IPS-NIHi7 (cell line): Measurements from ENCODE around the gene PAXX.

Experiments used
- DNase-seq: peaks from one replicate; pipeline ENCODE4 v3.0.0; 2012; ENCODE audit warnings: mixed read lengths; ENCODE audit errors: extremely low spot score

PAXX gene

GRCh38 chr9:136953771-136954269 lies 38.4 kb upstream of the PAXX start:
- no peak for DNase-seq

- no peak for DNase-seq
Observed at GRCh38 chr9:136954270-136955083, 37.7 kb upstream of the PAXX start.

DNA sequence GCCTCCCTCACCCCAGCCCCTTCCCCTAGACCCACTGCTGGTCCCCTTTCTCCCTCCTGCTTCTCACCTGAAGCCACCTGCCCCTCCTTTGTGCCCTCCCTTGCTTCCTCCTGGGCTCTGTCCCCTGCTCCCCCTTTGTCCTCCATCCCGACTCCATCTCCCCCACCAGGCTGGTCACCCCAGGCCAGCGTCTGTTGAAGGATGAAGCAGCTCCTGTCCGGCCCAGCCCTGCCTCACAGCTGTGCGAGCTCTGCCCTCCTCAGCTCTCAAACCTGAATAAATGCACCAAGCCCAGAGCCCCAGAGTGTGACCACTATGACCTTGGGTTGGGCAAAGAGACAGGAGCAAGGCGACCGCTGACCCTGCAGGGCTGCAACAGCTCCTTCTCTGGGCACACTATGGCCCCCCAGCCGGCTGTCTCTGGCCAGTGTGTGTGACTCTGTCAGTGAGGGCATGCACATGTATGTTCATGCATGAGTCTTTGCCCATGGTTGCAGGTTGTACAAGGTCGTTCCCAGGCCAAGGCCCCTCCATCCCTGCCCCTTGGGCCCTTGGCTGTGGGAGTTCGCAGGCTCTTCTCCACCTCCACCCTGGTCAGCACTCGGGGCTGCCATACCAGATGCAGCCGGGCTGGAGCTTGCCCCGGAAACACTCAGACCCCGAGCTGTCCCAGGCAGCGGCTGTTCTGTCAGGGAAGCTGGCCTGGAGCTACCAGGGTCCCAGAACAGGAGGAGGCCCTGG lies 36.9 kb upstream of the PAXX start:
- no peak for DNase-seq

DNA sequence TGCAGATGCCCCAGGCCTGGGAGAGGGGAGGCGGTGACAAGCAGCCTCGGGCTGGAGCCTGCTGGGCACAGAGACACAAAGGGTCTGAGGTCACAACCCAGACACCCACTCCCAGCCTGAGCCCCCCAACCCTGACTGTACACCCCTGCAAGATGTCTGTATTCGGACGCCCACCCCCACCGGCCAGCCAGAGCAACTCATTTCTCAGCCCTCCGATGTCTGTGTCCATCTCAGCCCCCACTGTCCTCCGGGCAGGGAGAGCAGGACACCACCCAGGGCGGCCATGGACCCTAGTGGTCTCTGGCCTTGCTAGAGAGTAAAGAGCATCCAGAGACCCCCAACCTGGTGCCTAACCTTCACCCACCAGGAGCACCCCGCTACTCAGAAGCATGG lies 36.3 kb upstream of the PAXX start:
- DNase-seq = no peak

DNA sequence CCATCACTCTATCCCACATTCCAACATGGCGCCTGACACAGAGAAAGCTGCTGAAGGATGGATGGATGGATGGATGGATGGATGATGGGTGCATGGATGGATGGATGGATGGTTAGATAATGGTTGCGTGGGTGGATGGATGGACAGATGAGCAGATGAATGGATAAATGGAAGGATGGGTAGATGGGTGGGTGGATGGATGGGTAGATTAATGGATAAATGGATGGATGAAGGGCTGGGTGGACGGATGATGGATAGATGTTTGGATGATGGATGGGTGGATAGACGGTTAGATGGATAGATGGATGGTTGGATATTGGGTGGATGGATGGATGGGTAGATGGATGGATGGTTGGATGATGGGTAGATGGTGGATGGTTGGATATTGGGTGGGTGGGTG lies 35.6 kb upstream of the PAXX start:
- DNase-seq = no peak

GRCh38 chr9:136957461-136957860 lies 34.8 kb upstream of the PAXX start:
- no peak for DNase-seq

DNA sequence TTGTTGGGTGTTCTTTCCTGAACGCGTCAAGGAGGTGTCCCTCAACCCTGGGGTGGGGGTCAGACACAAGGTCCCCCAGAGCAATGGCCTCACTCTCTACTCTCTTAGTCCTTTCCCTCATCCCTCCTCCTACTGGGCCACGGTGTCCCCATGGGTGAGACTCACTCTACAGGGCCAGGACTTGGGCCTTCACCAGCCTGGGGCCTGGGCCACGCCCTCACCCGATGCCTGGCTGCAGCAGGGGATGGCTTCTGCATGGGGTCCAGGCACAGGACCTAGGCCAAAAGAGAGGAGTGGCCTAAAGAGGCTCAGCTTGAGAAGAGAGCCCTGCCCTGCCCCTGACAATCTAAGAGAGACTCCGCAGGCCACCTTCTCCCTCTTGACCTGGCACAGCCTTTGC lies 34.3 kb upstream of the PAXX start:
- no peak for DNase-seq

- DNase-seq = no peak
Observed at GRCh38 chr9:136958473-136958872, 33.7 kb upstream of the PAXX start.

GRCh38 chr9:136958898-136959850 lies 33.0 kb upstream of the PAXX start:
- no peak for DNase-seq

- no peak for DNase-seq
Observed at GRCh38 chr9:136960212-136960937, 31.8 kb upstream of the PAXX start.

- no peak for DNase-seq
Observed at GRCh38 chr9:136960938-136961275, 31.3 kb upstream of the PAXX start.

- no peak for DNase-seq
Observed at GRCh38 chr9:136961279-136962065, 30.8 kb upstream of the PAXX start.

DNA sequence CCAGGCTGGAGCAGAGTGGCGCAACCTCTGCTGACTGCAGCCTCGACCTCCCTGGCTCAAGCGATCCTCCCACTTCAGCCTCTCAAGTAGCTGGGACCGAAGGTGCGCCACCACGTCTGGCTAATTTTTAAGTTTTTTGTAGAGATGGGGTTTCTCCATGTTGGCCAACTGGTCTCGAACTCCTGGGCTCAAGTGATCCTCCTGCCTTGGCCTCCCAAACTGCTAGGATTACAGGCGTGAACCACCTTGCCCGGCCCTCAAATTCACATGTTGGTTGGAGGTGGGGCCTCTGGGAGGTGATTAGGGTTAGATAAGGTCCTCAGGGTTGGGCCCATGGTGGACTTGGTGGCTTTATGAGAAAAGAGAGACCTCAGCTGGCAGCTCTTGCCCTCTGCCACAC lies 30.1 kb upstream of the PAXX start:
- no peak for DNase-seq

- no peak for DNase-seq
Observed at GRCh38 chr9:136962701-136963248, 29.4 kb upstream of the PAXX start.

DNA sequence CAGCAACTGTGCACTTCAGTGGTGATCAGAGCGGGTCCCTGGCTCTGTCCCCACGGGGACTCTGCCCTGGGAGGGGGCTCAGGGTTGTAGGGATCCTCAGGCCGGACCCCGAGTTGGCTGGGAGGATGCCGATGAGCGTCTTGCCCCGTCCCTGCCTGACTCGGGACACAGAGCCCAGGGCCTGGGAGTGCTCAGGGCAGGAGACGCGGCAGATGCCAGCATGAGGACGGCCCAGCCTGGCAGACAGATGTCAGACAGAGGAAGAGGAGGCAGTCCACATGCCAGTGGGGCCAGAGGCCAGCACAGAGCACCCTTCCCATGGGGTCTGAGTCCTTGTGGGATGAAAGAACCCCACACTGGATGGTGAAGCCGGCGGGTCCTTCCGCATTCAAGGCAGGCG lies 28.9 kb upstream of the PAXX start:
- DNase-seq = no peak

DNA sequence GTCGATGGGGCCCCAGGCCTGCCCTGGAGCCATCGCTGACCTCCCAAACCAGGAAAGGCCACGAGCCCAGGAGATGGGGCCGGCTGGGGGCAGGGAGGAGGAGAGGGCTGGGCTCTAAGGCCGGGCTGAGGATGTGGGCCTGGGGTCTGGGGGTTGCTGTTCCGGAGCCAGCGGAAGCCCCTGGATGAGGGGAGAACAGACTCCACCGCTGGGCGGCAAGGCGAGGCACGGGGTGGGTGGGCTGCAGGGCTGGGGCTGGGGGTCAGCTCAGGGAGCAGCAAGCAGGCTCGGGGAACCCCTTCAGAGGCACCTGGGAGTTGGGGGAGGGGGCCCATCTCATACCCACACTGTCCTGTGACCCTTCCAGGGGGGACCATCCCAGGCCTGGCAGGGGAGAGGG lies 28.5 kb upstream of the PAXX start:
- no peak for DNase-seq

DNA sequence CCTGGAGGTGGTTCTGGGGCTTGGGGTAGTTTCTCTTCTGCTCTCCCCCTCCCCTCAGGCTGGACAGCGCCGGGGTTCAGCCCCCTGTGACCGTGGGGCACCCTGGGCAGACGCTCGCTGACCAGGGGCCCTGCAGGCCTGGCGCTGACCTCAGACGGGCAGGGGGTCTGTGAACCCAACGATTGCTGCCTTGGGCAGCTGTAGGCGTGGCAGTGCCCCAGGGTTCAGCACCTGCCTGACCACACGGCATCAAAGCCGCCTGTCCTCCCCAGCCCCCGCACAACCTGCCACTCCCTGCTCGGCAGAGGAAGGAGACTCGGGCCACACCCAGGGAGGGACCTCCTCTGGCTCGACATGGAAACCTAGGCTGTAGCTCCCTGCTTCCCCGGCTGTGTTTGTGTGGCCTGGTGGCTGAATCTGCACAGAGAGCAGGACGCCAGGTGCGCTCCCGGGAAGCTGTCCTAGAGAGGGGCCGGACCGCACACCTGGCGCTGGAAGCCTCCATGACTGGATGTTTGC lies 28.0 kb upstream of the PAXX start:
- DNase-seq = no peak

DNA sequence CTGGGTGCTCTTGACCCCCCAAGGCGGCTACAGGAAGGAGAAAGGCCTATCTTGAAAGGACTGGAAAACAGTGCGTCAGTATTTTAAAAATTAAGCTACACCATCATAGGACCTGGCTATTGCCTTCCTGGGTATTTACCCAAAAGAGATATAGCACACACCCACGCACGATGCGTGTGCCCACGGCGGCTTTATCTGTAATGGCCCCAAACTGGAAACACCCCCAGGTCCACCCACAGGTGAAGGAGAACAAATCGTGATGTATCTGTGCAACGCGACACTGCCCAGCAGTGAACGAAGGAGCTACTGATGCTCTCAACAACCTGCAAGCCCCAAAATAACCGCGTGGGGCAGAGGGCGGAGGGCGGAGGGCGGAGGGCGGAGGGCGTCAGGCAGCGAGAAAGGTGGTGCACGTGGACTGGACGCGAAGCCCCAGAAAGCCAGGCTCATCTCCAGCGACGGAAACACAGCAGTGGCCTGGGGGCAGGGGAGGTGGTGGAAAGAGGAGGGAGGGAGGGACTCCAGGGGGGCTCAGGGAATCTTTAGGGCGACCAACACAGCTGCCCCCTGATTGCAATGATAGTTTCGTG lies 27.3 kb upstream of the PAXX start:
- no peak for DNase-seq

- DNase-seq = no peak
Observed at GRCh38 chr9:136965771-136966484, 26.3 kb upstream of the PAXX start.
